Hepatocyte (in vitro differentiated cells): ENCODE measurements around the gene XYLT1. TPM values are rescaled to one million over a fixed set of nuclear protein-coding genes. Genes with fewer than 3 reads are reported as not detected.

Experiments
- DNase-seq: peaks from one replicate; pipeline ENCODE4 v3.0.0-alpha.2; 2016; ENCODE audit warnings: low spot score
- H2AFZ ChIP-seq: fragments of 200-600 bp; sonication (generic); 2 replicates; pipeline ENCODE4 v1.6.0; 2016; ENCODE audit warnings: antibody characterized with exemption, mild to moderate bottlenecking
- H3K27ac ChIP-seq: fragments of 200-600 bp; sonication (generic); 2 replicates; pipeline ENCODE4 v1.5.1; 2016; ENCODE audit warnings: mild to moderate bottlenecking
- H3K27me3 ChIP-seq: fragments of 200-600 bp; sonication (generic); 2 replicates; pipeline ENCODE4 v1.6.1; 2016
- H3K36me3 ChIP-seq: fragments of 200-600 bp; sonication (generic); replicated peaks from 2 replicates; pipeline ENCODE4 v1.5.1; 2016; ENCODE audit warnings: low read depth; ENCODE audit not compliant: insufficient read depth
- H3K4me1 ChIP-seq: fragments of 200-600 bp; sonication (generic); 2 replicates; pipeline ENCODE4 v1.5.1; 2016; ENCODE audit warnings: mild to moderate bottlenecking, moderate library complexity; ENCODE audit not compliant: insufficient read depth
- H3K4me2 ChIP-seq: fragments of 200-600 bp; sonication (generic); 2 replicates; pipeline ENCODE4 v1.6.0; 2016
- H3K4me3 ChIP-seq: fragments of 200-600 bp; sonication (generic); 2 replicates; pipeline ENCODE4 v1.5.1; 2016; ENCODE audit warnings: mild to moderate bottlenecking
- H3K79me2 ChIP-seq: fragments of 200-600 bp; sonication (generic); 2 replicates; pipeline ENCODE4 v1.6.0; 2017; ENCODE audit warnings: mild to moderate bottlenecking
- H3K9me2 ChIP-seq: fragments of 200-600 bp; sonication (generic); replicated peaks from 2 replicates; pipeline ENCODE4 v1.6.0; 2017; ENCODE audit warnings: mild to moderate bottlenecking; ENCODE audit not compliant: insufficient read depth
- H3K9me3 ChIP-seq: fragments of 200-600 bp; sonication (generic); 2 replicates; pipeline ENCODE4 v1.5.1; 2016; ENCODE audit warnings: low read depth, mild to moderate bottlenecking
- H4K20me1 ChIP-seq: fragments of 200-600 bp; sonication (generic); 2 replicates; pipeline ENCODE4 v1.6.0; 2016; ENCODE audit warnings: mild to moderate bottlenecking; ENCODE audit not compliant: insufficient read depth, poor library complexity, severe bottlenecking
- CTCF ChIP-seq: fragments of 200-600 bp; sonication (generic); IDR thresholded peaks from 2 replicates; pipeline ENCODE4 v1.5.1; 2016; ENCODE audit warnings: antibody characterized with exemption, mild to moderate bottlenecking; ENCODE audit not compliant: poor library complexity
- EZH2 ChIP-seq: fragments of 200-600 bp; sonication (generic); IDR thresholded peaks from 2 replicates; pipeline ENCODE4 v1.6.1; 2016; ENCODE audit warnings: antibody characterized with exemption, mild to moderate bottlenecking, borderline replicate concordance
- EZH2phosphoT487 ChIP-seq: fragments of 200-600 bp; sonication (generic); IDR thresholded peaks from one replicate; pipeline ENCODE4 v1.6.1; 2018; ENCODE audit warnings: antibody characterized with exemption, mild to moderate bottlenecking, low read depth, moderate library complexity; ENCODE audit not compliant: unreplicated experiment, severe bottlenecking
- WGBS: methylation state at CpG from one replicate; pipeline ENCODE4 v1.1.6; 2016; ENCODE audit warnings: low lambda C conversion rate; ENCODE audit errors: missing lambda C conversion rate; 5-methylcytosine and 5-hydroxymethylcytosine counted together
- polyA plus RNA-seq: library from polyadenylated mRNA; unstranded; fragments of >200 nt; fragmentation: Nextera tagmentation; extraction: Ambion mirVana; gene quantifications from 2 replicates; pipeline ENCODE4 v1.2.1, GENCODE V29; 2016
- small RNA-seq: library from RNA; depleted of rRNA; stranded (forward); fragments of <200 nt; gene quantifications from one replicate; pipeline ENCODE3, GENCODE V24; 2014
- total RNA-seq: library from RNA; depleted of rRNA; stranded (reverse); fragments of >200 nt; gene quantifications from 2 replicates; pipeline ENCODE4 v1.2.3, GENCODE V29; 2014

XYLT1 gene
- total and polyA plus RNA-seq, 2 experiments from 2014 or later: 6.9 to 13.7 TPM

- no peaks in the 10 kb centered on the region for H4K20me1 ChIP-seq
These were observed 412.3 kb downstream of the XYLT1 start for GRCh38 chr16:17058471-17058870.

GRCh38 chr16:17056666-17057065 is 414.1 kb downstream of the XYLT1 start:
- no peak overlapping the region for H3K4me2 ChIP-seq
- H4K20me1 ChIP-seq: no peaks in the 10 kb centered on the region
- no peak overlapping the region for H3K27ac ChIP-seq
- H3K4me3 ChIP-seq: no peak overlapping the region
- no peak for TF ChIP-seq EZH2phosphoT487
- TF ChIP-seq CTCF: no peak
- TF ChIP-seq EZH2: no peak
- H3K4me1 ChIP-seq: no peaks in the 10 kb centered on the region
- H2AFZ ChIP-seq: no peak overlapping the region
- no peaks in the 10 kb centered on the region for H3K9me3 ChIP-seq
- DNase-seq: no peak
- H3K36me3 ChIP-seq: no peaks in the 10 kb centered on the region
- H3K27me3 ChIP-seq: no peaks in the 10 kb centered on the region
- no peaks in the 10 kb centered on the region for H3K9me2 ChIP-seq
- no peaks in the 10 kb centered on the region for H3K79me2 ChIP-seq
- WGBS: 90% methylated on average over 1 of the region's 1 CpG

More at GRCh38 chr16:17058471-17058870, 412.3 kb downstream of the XYLT1 start:
- Histone ChIP-seq H2AFZ (no peak overlapping the region), H3K27ac (no peak overlapping the region), H3K27me3 (no peaks in the 10 kb centered on the region), H3K9me2 (no peaks in the 10 kb centered on the region), H3K79me2 (no peaks in the 10 kb centered on the region), H3K36me3 (no peaks in the 10 kb centered on the region), H3K4me2 (no peak overlapping the region), H3K9me3 (no peaks in the 10 kb centered on the region), H3K4me1 (no peaks in the 10 kb centered on the region), H3K4me3 (no peak overlapping the region)
- no peak for TF ChIP-seq EZH2
- no peak for TF ChIP-seq CTCF
- no peak for TF ChIP-seq EZH2phosphoT487
- 79% methylated on average over 7 of the region's 7 CpGs for WGBS
- no peak for DNase-seq

GRCh38 chr16:17053536-17054160 is 417.1 kb downstream of the XYLT1 start:
- 40% methylated on average over 4 of the region's 4 CpGs for WGBS
- TF ChIP-seq CTCF: no peak
- no peak for TF ChIP-seq EZH2
- TF ChIP-seq EZH2phosphoT487: no peak
- DNase-seq: no peak
- no peak overlapping the region for H3K27ac ChIP-seq
- no peak overlapping the region for H2AFZ ChIP-seq
- H3K9me3 ChIP-seq: no peaks in the 10 kb centered on the region
- H3K36me3 ChIP-seq: no peaks in the 10 kb centered on the region
- H3K79me2 ChIP-seq: no peaks in the 10 kb centered on the region
- H3K4me1 ChIP-seq: no peaks in the 10 kb centered on the region
- no peaks in the 10 kb centered on the region for H4K20me1 ChIP-seq
- no peaks in the 10 kb centered on the region for H3K9me2 ChIP-seq
- H3K4me3 ChIP-seq: no peak overlapping the region
- H3K4me2 ChIP-seq: no peak overlapping the region
- no peaks in the 10 kb centered on the region for H3K27me3 ChIP-seq

Small RNA genes within 50 kb of the gene (small RNA-seq; reads per million reads assigned to genes)
- not detected for gene AC109446.1
